Measurements from ENCODE around the gene F2R. TPM values are rescaled to one million over a fixed set of nuclear protein-coding genes. Genes with fewer than 3 reads are reported as not detected.

The F2R gene
- total and polyA plus RNA-seq, 2 donors (not counting 3 experiments of a cell fraction or from before 2014, with no cell fraction given) = 342 to 599 TPM

DNA sequence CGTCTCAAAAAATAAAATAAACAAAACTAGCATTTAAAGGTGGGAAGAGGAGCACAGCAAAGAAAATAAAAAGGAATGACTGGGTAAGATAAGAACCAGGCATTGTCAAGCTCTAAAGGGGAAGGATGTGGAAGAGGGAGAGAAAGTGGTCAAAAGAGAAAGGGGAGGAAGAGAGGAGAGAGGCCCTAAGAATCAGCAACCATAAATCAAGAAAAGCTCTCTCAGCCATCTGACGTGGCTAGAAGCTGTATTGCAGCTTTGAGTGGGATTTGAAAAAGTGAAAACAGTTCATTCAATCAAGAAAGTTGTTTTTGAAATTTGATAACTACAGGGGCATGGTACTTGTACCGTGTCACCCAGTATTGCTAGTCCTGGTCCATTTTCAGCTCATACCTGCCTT, 45.4 kb upstream of the F2R start:
- H3K36me3 ChIP-seq (ENCODE audit: control insufficient read depth in 2 of 2, extremely low read depth in 1 of 2, insufficient read depth in 2 of 2, low read length in 2 of 2) = no peaks in the 10 kb centered on the region
- no peaks in the 10 kb centered on the region for H3K9me1 ChIP-seq (replicated peaks; ENCODE audit: control insufficient read depth, extremely low read depth, insufficient read depth, low read length)
- no TSS peak for BruUV-seq (replicated peaks)
- no peaks in the 10 kb centered on the region for H4K20me1 ChIP-seq (replicated peaks; ENCODE audit: control insufficient read depth, extremely low read depth, insufficient read depth, low read length)
- H3K27me3 ChIP-seq (ENCODE audit: control insufficient read depth in 2 of 2, insufficient read depth in 2 of 2, low read length in 2 of 2) = no peaks in the 10 kb centered on the region
- H3K9ac ChIP-seq (replicated peaks; ENCODE audit: extremely low read depth, insufficient read depth, low read length) = no peak overlapping the region
- H3K27ac ChIP-seq (ENCODE audit: insufficient read depth, low read depth, low read length) = no peak overlapping the region
- ChIA-PET POLR2A (no interaction called here), CTCF (interaction anchor here (1.0 to 1.4 kb wide), 2 partner anchors 9 to 45 kb away, joined by 4 to 5 read pairs; no protein-coding TSS in a partner anchor)
- H2AFZ ChIP-seq (ENCODE audit: low read depth, low read length) = no peak overlapping the region
- no peak overlapping the region for H3K4me2 ChIP-seq (ENCODE audit: insufficient read depth, low read length)
- no peak for TF ChIP-seq FOS (IDR thresholded peaks at IDR 0.05; ENCODE audit: borderline replicate concordance, insufficient read depth, low read length)
- TF ChIP-seq, protein P1, sequence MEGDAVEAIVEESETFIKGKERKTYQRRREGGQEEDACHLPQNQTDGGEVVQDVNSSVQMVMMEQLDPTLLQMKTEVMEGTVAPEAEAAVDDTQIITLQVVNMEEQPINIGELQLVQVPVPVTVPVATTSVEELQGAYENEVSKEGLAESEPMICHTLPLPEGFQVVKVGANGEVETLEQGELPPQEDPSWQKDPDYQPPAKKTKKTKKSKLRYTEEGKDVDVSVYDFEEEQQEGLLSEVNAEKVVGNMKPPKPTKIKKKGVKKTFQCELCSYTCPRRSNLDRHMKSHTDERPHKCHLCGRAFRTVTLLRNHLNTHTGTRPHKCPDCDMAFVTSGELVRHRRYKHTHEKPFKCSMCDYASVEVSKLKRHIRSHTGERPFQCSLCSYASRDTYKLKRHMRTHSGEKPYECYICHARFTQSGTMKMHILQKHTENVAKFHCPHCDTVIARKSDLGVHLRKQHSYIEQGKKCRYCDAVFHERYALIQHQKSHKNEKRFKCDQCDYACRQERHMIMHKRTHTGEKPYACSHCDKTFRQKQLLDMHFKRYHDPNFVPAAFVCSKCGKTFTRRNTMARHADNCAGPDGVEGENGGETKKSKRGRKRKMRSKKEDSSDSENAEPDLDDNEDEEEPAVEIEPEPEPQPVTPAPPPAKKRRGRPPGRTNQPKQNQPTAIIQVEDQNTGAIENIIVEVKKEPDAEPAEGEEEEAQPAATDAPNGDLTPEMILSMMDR (IDR thresholded peaks at IDR 0.05; ENCODE audit: extremely low read depth in 1 of 2, insufficient read depth in 1 of 2, low read depth in 1 of 2, low read length in 2 of 2) = no peak
- no peak for TF ChIP-seq POLR2A (IDR thresholded peaks at IDR 0.05; ENCODE audit: low read depth, low read length)
- TF ChIP-seq POLR2AphosphoS5 (IDR thresholded peaks at IDR 0.05; ENCODE audit: insufficient read depth, low read depth, low read length) = no peak
- TF ChIP-seq EZH2 (IDR thresholded peaks at IDR 0.05; ENCODE audit: borderline replicate concordance, low read depth, low read length, severe bottlenecking) = no peak
- TF ChIP-seq GATA2 (IDR thresholded peaks at IDR 0.05; ENCODE audit: insufficient read depth, insufficient read length, low read depth, low read length) = no peak
- TF ChIP-seq JUN (IDR thresholded peaks at IDR 0.05; ENCODE audit: borderline replicate concordance, insufficient read depth, insufficient read length, low read depth) = no peak
- TF ChIP-seq, protein P2, sequence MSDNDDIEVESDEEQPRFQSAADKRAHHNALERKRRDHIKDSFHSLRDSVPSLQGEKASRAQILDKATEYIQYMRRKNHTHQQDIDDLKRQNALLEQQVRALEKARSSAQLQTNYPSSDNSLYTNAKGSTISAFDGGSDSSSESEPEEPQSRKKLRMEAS (IDR thresholded peaks at IDR 0.05; ENCODE audit: insufficient read depth, insufficient read length) = no peak
- no peak for TF ChIP-seq MYC (IDR thresholded peaks at IDR 0.05; ENCODE audit: low read depth, low read length)
- no peaks in the 10 kb centered on the region for H3K9me3 ChIP-seq (replicated peaks; ENCODE audit: control insufficient read depth, insufficient read depth, low read length)
- DNase-seq (ENCODE audit: low read depth, low spot score) (no peak), FAIRE-seq (no peak)
- intact Hi-C loops (cut with micrococcal nuclease) = no loop called here
- peaks cover 4% of the 10 kb centered on the region for H3K4me1 ChIP-seq (ENCODE audit: control insufficient read depth, extremely low read depth, insufficient read depth, low read length)
- dilution Hi-C loops (cut with MboI; ENCODE audit: extremely low pct_ligation_motif_present, low sequenced_read_pairs) = no loop called here
- H3K4me3 ChIP-seq (replicated peaks in 1 of 3; ENCODE audit: insufficient read depth in 1 of 3, low read depth in 1 of 3, low read length in 3 of 3) = no peak overlapping the region
- no peaks in the 10 kb centered on the region for H3K79me2 ChIP-seq (ENCODE audit: control insufficient read depth, insufficient read depth, low read length)

Data from endothelial cell of umbilical vein (primary cell).